Superior temporal gyrus (tissue), 1 donor: ENCODE measurements around the gene KRTAP6-3.

Source experiments
- DNase-seq: peaks from one replicate; pipeline ENCODE4 v3.0.0-alpha.2; 2016; ENCODE audit errors: extremely low spot score

Gene KRTAP6-3

GRCh38 chr21:30592140-30592539 lies at the start of gene KRTAP6-3:
Gene KRTAP6-3, plus strand, starts transcription at chr21:30592440. Its CDS starts 6 bp downstream, at chr21:30592446.
- no peak for DNase-seq

GRCh38 chr21:30552782-30553181 lies 39.5 kb upstream of the KRTAP6-3 start:
- no peak for DNase-seq

- no peak for DNase-seq
Measured at GRCh38 chr21:30555095-30555494, 37.1 kb upstream of the KRTAP6-3 start.

GRCh38 chr21:30561264-30561895 lies 30.9 kb upstream of the KRTAP6-3 start, which contains the start of gene KRTAP19-7:
Gene KRTAP19-7, minus strand, starts transcription at chr21:30561314. Its CDS starts 25 bp downstream, at chr21:30561289.
- no peak for DNase-seq

GRCh38 chr21:30561957-30562356 lies 30.3 kb upstream of the KRTAP6-3 start:
- DNase-seq = no peak

GRCh38 chr21:30563072-30563471 lies 29.2 kb upstream of the KRTAP6-3 start:
- DNase-seq = no peak

GRCh38 chr21:30563630-30564029 lies 28.6 kb upstream of the KRTAP6-3 start:
- DNase-seq = no peak

GRCh38 chr21:30567617-30568016 lies 24.6 kb upstream of the KRTAP6-3 start:
- no peak for DNase-seq

GRCh38 chr21:30577766-30578165 lies 14.5 kb upstream of the KRTAP6-3 start:
- DNase-seq = no peak

- DNase-seq = no peak
Measured at GRCh38 chr21:30579346-30579745, 12.9 kb upstream of the KRTAP6-3 start.

- no peak for DNase-seq
Measured at GRCh38 chr21:30580132-30580531, 12.1 kb upstream of the KRTAP6-3 start.

- DNase-seq = no peak
Measured at GRCh38 chr21:30582870-30583269, 9.4 kb upstream of the KRTAP6-3 start.

- no peak for DNase-seq
Measured at GRCh38 chr21:30590297-30590696, 1.9 kb upstream of the KRTAP6-3 start, which contains the start of gene KRTAP22-2. Gene KRTAP22-2, minus strand, starts transcription at chr21:30590397.

- DNase-seq = no peak
Measured at GRCh38 chr21:30598802-30599201, 6.6 kb downstream of the KRTAP6-3 start, which contains the start of gene KRTAP6-2. Gene KRTAP6-2, minus strand, starts transcription at chr21:30598902. Its CDS starts 28 bp downstream, at chr21:30598874.

GRCh38 chr21:30600787-30601186 lies 8.5 kb downstream of the KRTAP6-3 start, which contains the start of gene KRTAP22-1:
Gene KRTAP22-1, plus strand, starts transcription at chr21:30601087.
- DNase-seq = no peak

GRCh38 chr21:30605968-30606367 lies 13.7 kb downstream of the KRTAP6-3 start:
- DNase-seq = no peak

GRCh38 chr21:30612132-30612531 lies 19.9 kb downstream of the KRTAP6-3 start:
- DNase-seq = no peak

GRCh38 chr21:30613836-30614235 lies 21.6 kb downstream of the KRTAP6-3 start, which contains the start of gene KRTAP6-1:
Gene KRTAP6-1, minus strand, starts transcription at chr21:30613930. Its CDS starts 26 bp downstream, at chr21:30613904.
- no peak for DNase-seq

- DNase-seq = no peak
Measured at GRCh38 chr21:30615199-30615598, 23.0 kb downstream of the KRTAP6-3 start.

- DNase-seq = no peak
Measured at GRCh38 chr21:30616125-30616524, 23.9 kb downstream of the KRTAP6-3 start, which contains the start of gene KRTAP20-1. Gene KRTAP20-1, plus strand, starts transcription at chr21:30616425. Its CDS starts 30 bp downstream, at chr21:30616455.

- no peak for DNase-seq
Measured at GRCh38 chr21:30620080-30620479, 27.8 kb downstream of the KRTAP6-3 start.

- no peak for DNase-seq
Measured at GRCh38 chr21:30620522-30620921, 28.3 kb downstream of the KRTAP6-3 start, which contains the start of gene KRTAP20-4. Gene KRTAP20-4, plus strand, starts transcription at chr21:30620627.

- no peak for DNase-seq
Measured at GRCh38 chr21:30623362-30623761, 31.1 kb downstream of the KRTAP6-3 start.
